Activated naive CD4-positive, alpha-beta T cell treated with anti-CD3 and anti-CD28 coated beads, Interleukin-2, amount 10 ng/mL, durations not matched to agents 7 days and 5 days (primary cell): ENCODE data around the gene UBE2E1.

Experiments
- CTCF ChIA-PET: fragments of 350-600 bp; sonication (Branson Sonifier 250); formaldehyde crosslinking; loops from one replicate; lab custom pipeline; 2021; ENCODE audit warnings: antibody characterized with exemption; lab: Charles Lee
- DNase-seq: peaks from one replicate; pipeline ENCODE4 v3.0.0-alpha.2; 2020
- H3K27ac Mint-ChIP-seq: one replicate; pipeline ENCODE4 v1.8.0; 2021; ENCODE audit warnings: mild to moderate bottlenecking, moderate library complexity, mixed read lengths
- H3K27me3 Mint-ChIP-seq: one replicate; pipeline ENCODE4 v1.8.0; 2021; ENCODE audit warnings: mild to moderate bottlenecking, mixed read lengths
- H3K36me3 Mint-ChIP-seq: one replicate; pipeline ENCODE4 v1.8.0; 2021; ENCODE audit warnings: mixed read lengths
- H3K4me1 Mint-ChIP-seq: one replicate; pipeline ENCODE4 v1.8.0; 2021; ENCODE audit warnings: mixed read lengths
- H3K4me3 Mint-ChIP-seq: one replicate; pipeline ENCODE4 v1.8.0; 2021; ENCODE audit warnings: mild to moderate bottlenecking, moderate library complexity, mixed read lengths
- H3K9me3 Mint-ChIP-seq: one replicate; pipeline ENCODE4 v1.8.0; 2021; ENCODE audit warnings: mixed read lengths

Gene UBE2E1

DNA sequence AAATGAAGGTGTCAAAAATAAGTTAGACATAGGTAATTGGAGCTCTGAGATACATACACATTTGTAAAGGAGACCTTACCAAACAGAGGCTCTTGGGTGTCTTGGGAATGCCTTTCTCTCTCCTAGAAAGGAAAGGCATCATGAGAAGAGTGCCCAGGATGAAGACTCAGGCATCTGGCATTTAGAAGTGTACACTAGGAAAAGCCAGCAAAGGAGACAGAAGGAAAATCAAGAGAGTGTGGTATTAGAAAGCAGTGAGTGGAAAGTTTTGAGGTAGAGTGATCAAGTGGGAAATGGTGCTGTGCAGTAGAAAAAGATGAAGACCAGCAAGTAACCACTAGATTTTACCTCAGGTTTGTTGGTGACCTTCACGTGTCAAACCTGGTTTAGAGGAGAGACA, 16.1 kb downstream of the UBE2E1 start:
- Mint-ChIP-seq H3K27ac (no peak overlapping the region), H3K4me1 (peaks cover 12% of the 10 kb centered on the region), H3K27me3 (no peaks in the 10 kb centered on the region), H3K9me3 (no peaks in the 10 kb centered on the region), H3K36me3 (peaks cover 23% of the 10 kb centered on the region), H3K4me3 (no peak overlapping the region)
- CTCF ChIA-PET: no interaction called here
- DNase-seq: no peak

DNA sequence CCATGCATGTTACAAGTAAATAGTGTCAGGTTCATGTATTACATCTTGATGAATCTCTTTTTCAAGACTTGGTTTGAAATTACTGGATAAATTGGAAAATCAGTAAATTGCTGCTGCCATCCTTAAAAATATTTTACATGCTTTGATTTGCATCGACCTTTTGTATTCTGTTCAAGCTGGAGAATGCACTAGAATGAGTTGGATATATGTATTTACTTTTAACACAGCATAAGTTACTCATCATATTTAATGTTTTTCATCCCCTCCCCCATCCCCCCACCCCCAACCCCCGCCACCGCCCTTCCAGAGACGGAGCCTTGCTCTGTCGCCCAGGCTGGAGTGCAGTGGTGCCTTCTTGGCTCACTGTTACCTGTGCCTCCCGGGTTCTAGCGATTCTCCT, 16.8 kb downstream of the UBE2E1 start:
- Mint-ChIP-seq H3K4me3 (no peak overlapping the region), H3K9me3 (no peaks in the 10 kb centered on the region), H3K4me1 (peaks cover 12% of the 10 kb centered on the region), H3K27me3 (no peaks in the 10 kb centered on the region), H3K27ac (no peak overlapping the region), H3K36me3 (peaks cover 22% of the 10 kb centered on the region)
- DNase-seq: no peak
- CTCF ChIA-PET: no interaction called here

DNA sequence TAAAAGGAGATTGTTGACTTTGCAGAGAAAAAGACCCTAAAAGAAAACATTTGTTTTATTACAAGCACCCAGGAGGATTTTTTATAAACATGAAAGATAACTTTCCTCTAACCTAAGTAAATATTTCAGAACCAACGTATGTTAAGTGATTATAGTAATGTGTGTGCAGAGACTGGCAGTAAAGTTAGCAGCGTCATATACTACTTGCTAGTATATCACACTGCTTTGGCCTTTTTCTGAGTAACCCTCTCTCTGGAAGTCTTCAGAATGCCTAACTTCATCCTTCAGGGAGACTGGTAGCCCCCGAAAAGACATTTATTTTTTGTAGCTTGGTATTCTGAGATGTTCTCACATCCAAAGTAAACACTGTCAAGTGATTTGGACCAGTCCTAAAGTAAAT, 17.9 kb downstream of the UBE2E1 start:
- Mint-ChIP-seq H3K27ac (no peak overlapping the region), H3K4me1 (peaks cover 10% of the 10 kb centered on the region)

DNA sequence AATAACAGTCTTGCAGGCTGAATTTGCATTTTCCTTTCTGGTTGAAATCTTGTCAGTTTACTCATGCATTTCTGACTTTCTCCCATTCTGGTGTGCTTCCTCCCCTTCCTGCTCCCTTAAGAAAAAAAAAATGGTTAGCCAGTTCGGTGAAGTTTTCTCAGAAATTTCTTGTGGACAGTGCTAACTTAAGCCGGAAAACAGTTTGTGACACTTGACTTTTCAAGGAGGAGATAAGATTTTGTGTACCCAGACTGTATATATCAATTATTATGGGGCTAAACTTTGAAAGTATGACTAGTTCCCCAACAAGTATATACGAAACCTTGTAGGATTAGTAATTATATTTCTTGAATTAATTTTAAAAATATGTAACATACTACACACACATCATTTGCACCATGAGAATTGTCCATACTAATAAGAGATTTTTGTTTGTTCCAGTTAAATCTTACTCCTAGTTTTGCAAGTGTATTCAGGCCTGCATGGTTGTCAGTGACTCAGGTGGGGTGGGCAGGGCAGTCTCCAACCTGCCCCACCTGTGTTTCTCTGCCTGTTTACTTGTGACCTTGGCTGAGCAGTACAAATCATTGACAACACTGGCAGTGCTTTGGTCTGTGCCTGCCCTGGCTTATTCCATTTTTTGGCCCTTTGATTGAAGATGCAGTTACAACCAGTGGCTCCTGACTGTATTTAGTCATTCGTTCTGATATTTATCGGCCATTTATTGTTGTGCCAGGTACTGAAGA, 19.1 kb downstream of the UBE2E1 start:
- Mint-ChIP-seq H3K4me3 (no peak overlapping the region), H3K4me1 (peaks cover 16% of the 10 kb centered on the region), H3K27me3 (no peaks in the 10 kb centered on the region), H3K36me3 (peaks cover 11% of the 10 kb centered on the region), H3K9me3 (no peaks in the 10 kb centered on the region), H3K27ac (no peak overlapping the region)
- CTCF ChIA-PET: no interaction called here
- DNase-seq: no peak

More for the DNA sequence above, 17.9 kb downstream of the UBE2E1 start:
- no peak for DNase-seq
- Mint-ChIP-seq H3K27me3 (no peaks in the 10 kb centered on the region), H3K9me3 (no peaks in the 10 kb centered on the region), H3K4me3 (no peak overlapping the region), H3K36me3 (peaks cover 15% of the 10 kb centered on the region)
- CTCF ChIA-PET: no interaction called here

DNA sequence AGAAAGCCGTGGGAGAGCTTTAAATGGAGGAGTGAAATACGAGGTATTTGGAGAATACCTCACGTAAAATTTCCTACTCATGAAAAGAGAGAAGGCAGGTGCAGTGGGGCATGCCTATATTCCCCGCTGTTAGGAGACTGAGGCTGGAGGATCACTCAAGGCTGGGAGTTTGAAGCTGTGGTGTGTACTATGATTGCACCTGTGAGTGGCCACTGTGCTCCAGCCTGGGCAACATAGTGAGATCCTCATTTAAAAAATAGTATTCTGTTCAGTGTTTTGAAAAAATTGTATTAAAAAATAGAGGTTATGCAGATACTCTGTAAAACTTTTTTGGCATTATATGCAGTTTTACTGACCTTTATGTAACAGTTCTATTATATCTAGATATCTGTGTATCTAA, 20.0 kb downstream of the UBE2E1 start:
- H3K36me3 Mint-ChIP-seq: peaks cover 11% of the 10 kb centered on the region

DNA sequence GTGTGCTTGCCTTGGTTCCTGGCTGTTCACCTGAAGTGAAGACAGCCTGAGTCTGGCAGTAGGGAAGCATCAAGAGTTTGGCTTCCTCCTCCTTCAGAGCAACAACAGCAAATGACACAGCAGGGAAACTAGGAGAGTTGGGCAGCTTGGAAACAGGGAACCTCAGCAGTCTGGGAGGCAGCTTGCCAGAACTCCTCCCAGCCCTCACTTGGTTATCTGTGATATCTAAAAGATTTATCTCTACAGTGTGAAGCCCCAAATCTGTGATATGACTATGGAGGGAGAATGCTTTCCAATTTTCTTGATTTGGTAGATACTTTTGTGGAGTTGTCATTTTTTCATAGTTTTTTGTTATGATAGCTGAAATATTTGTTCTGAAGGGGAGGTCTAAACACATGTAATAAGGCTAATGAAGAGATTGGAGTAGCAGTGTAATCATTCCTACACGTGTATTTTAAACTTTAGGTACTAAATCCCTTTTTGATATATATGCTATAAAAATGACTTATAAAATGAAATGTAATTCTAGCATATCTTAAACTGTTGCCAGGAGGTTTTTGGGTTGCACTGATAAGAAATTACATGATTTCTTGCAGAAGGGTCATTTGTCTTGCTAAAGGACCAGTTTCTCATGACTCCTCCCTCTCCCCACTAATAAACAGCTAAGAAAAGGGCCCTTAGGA, 20.8 kb downstream of the UBE2E1 start:
- Mint-ChIP-seq H3K4me1 (peaks cover 27% of the 10 kb centered on the region), H3K27ac (no peak overlapping the region), H3K27me3 (no peaks in the 10 kb centered on the region), H3K9me3 (no peaks in the 10 kb centered on the region), H3K36me3 (peaks cover 11% of the 10 kb centered on the region), H3K4me3 (no peak overlapping the region)
- CTCF ChIA-PET: interaction anchor here (0.5 to 1.8 kb wide), 3 partner anchors 8 to 135 kb away, joined by 3 read pairs; no protein-coding TSS in a partner anchor
- no peak for DNase-seq

More for the DNA sequence above, 20.0 kb downstream of the UBE2E1 start:
- CTCF ChIA-PET: interaction anchor here (0.9 kb wide), 1 partner anchor 19 kb away, joined by 3 read pairs; no protein-coding TSS in a partner anchor
- Mint-ChIP-seq H3K27me3 (no peaks in the 10 kb centered on the region), H3K9me3 (no peaks in the 10 kb centered on the region), H3K27ac (no peak overlapping the region), H3K4me1 (peaks cover 25% of the 10 kb centered on the region), H3K4me3 (no peak overlapping the region)
- no peak for DNase-seq

DNA sequence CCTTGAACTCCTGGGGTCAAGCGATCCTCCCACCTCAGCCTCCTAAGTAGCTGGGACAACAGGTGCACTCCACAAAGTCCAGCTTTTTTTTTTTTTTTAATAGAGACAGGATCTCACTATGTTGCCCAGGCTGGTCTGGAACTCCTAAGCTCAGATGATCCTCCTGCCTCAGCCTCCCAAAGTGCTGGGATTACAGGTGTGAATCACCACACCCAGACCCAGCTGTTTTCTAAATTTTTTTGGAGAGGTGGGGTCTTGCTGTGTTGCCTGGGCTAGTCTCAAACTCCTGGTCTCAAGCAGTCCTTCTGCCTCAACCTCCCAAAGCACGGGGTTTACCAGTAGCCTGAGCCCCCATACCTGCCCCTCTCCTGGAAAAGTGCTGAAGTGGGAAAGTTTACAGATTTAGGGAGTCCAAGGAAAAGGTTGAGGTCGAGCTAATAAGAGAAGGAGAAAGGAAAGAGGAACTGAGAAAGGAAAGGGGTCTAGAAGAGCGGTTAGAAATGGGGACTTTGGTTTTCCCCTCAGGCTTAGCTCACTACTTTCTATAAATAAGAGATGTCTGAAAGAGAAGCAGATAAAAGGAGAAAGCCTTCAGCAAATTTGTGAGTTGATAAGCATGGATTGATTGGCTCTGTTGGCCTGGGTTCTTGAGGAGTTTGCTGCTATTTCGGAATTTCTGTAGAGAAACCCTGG, 23.6 kb downstream of the UBE2E1 start:
- H3K4me3 Mint-ChIP-seq: no peak overlapping the region
- CTCF ChIA-PET: no interaction called here
- H3K27ac Mint-ChIP-seq: no peak overlapping the region
- no peak for DNase-seq
- no peaks in the 10 kb centered on the region for H3K27me3 Mint-ChIP-seq
- H3K36me3 Mint-ChIP-seq: peaks cover 10% of the 10 kb centered on the region
- no peaks in the 10 kb centered on the region for H3K9me3 Mint-ChIP-seq
- peaks cover 27% of the 10 kb centered on the region for H3K4me1 Mint-ChIP-seq

DNA sequence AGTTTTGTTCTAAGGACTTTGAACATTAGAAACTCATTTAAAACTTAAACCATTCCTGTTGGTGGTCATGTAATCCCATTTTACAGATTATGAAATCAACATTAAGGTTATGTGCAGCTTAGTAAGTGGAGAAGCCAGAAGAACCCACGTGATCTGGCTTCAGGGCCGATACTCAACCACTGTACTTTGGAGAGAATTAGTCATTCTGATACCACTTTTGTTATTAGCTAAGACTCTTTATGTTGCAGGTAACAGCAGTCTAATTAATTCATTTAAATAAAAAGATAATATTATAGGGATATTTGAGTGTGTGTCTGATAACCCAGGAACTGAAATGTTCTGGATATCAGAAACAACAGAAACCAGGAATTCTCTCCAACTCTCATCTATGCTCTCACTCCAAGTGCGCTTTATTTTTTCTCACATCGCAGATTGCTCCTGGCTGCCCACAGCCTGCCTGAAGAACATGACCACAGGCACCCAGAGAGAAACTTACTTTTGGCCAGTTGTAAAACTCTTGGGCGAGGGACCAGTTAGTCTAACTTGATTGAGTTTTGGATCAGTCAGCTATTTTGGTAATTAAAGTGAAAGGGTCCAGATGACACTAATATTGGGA, 25.2 kb downstream of the UBE2E1 start:
- Mint-ChIP-seq H3K9me3 (no peaks in the 10 kb centered on the region), H3K27me3 (no peaks in the 10 kb centered on the region), H3K4me3 (no peak overlapping the region), H3K27ac (no peak overlapping the region), H3K4me1 (peaks cover 23% of the 10 kb centered on the region), H3K36me3 (peaks cover 3% of the 10 kb centered on the region)
- no peak for DNase-seq
- CTCF ChIA-PET: no interaction called here

DNA sequence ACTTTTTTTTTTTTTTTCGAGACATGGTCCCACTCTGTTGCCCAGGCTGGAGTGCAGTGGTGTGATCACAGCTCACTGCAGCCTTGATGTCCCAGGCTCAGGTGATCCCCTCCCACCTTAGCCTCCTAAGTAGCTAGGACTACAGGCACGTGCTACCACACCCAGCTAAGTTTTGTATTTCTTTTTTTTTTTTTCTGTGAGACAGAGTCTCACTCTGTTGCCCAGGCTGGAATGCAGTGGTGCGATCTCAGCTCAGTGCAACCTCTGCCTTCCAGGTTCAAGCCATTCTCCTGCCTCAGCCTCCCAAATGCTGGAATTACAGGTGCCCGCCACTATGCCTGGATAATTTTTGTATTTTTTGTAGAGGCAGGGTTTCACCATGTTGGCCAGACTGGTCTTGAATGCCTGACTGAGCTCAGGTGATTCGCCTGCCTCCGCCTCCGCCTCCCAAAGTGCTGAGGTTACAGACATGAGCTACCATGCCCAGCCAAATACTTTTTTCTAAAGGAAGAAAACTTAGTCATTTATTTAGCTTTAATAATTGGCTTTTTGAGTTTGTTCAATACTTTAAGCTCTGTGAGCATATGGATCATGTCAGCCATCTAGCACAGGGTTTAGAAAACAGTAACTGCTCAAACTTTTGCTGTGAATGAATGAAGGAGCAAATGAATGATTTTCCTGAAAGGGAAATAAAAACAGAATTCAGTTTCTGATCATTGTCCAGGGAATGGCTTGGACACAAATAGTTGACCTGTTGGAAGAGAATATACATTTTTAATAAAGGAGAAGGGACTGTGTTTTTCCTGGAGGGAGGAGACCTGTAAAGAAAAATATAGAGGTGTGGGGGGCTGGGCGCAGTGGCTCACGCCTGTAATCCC, 26.0 kb downstream of the UBE2E1 start:
- H3K4me1 Mint-ChIP-seq: peaks cover 24% of the 10 kb centered on the region
- no peaks in the 10 kb centered on the region for H3K9me3 Mint-ChIP-seq
- CTCF ChIA-PET: interaction anchor here (0.6 kb wide), 1 partner anchor 433 kb away, joined by 3 read pairs; no protein-coding TSS in a partner anchor

DNA sequence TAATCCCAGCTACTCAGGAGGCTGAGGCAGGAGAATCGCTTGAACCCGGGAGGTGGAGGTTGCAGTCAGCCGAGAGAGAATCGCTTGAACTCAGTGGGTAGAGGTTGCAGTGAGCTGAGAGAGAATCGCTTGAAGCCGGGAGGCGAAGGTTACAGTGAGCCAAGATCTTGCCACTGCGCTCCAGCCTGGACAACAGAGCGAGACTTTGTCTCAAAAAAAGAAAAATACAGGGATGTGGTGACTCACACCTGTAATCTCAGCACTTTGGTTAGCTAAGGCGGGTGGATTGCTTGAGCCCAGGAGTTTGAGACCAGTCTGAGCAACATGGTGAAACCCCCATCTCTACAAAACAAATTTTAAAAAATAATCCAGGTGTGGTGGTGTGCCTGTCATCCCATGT, 26.8 kb downstream of the UBE2E1 start:
- H3K27me3 Mint-ChIP-seq: no peaks in the 10 kb centered on the region
- H3K27ac Mint-ChIP-seq: no peak overlapping the region
- no peak overlapping the region for H3K4me3 Mint-ChIP-seq
- peaks cover 26% of the 10 kb centered on the region for H3K4me1 Mint-ChIP-seq
- no peak for DNase-seq
- H3K36me3 Mint-ChIP-seq: peaks cover 3% of the 10 kb centered on the region
- H3K9me3 Mint-ChIP-seq: no peaks in the 10 kb centered on the region
- CTCF ChIA-PET: no interaction called here

More for the DNA sequence above, 26.0 kb downstream of the UBE2E1 start:
- Mint-ChIP-seq H3K27ac (no peak overlapping the region), H3K27me3 (no peaks in the 10 kb centered on the region), H3K4me3 (no peak overlapping the region), H3K36me3 (peaks cover 3% of the 10 kb centered on the region)
- DNase-seq: no peak

DNA sequence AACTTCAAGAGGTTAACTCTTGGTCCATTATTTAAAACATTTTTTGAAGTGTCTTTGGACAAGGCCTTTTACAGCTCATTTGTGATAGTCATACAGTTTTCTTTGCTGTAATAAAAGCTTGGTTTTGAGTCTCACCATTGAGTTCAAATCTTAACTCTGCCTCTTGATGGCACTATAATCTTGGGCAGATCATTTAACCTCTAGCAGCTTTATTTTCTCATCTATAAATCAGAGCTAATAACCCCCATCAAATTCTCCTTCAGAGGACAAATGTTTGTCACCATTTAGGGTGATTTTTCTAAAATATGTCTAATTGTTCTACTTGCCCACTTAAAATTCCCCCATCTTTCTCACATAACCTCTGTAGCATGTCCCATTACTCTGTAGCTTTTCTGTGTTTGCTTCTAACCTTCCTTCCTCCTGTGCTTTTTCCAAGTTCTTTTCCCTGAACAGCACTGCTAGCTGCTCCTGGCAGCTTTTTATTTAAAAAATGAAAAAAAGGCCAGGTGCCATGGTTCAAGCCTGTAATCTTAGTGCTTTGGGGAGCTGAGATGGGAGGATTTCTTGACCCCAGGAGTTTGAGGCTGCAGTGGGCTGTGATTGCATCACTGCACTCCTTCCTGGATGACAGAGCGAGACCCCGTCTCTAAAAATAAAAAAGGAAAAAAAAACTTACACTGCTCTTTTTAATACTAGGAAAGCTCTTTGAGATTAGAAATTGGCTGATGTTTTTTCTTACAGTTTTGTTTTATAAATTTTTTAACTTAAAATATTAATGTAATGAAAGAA, 28.5 kb downstream of the UBE2E1 start:
- Mint-ChIP-seq H3K27ac (no peak overlapping the region), H3K36me3 (peaks cover 3% of the 10 kb centered on the region), H3K9me3 (no peaks in the 10 kb centered on the region), H3K27me3 (no peaks in the 10 kb centered on the region), H3K4me1 (peaks cover 24% of the 10 kb centered on the region), H3K4me3 (no peak overlapping the region)
- CTCF ChIA-PET: interaction anchor here (0.6 to 1.4 kb wide), 4 partner anchors 54 to 429 kb away, joined by 3 to 5 read pairs (median 4); no protein-coding TSS in a partner anchor
- DNase-seq: no peak

DNA sequence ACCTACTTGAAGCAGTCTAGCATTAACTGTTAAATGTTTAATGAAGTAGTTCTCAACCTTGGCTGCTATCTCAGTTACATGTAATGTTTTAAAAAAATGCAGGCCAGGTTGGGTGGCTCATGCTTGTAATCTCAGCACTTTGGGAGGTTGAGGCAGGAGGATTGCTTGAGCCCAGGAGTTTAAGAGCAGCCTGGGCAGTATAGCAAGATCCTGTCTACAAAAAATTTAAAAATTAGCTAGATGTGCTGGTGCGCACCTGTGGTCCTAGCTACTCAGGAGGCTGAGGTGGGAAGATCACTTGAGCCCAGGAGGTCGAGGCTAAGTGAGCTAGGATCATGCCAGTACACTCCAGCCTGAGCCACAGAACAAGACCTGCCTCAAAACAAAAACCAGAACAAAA, 29.3 kb downstream of the UBE2E1 start:
- H3K27ac Mint-ChIP-seq: no peak overlapping the region
- H3K27me3 Mint-ChIP-seq: no peaks in the 10 kb centered on the region
- CTCF ChIA-PET: interaction anchor here (0.6 to 1.4 kb wide), 3 partner anchors 53 to 429 kb away, joined by 3 to 5 read pairs (median 3); no protein-coding TSS in a partner anchor
- DNase-seq: no peak
- peaks cover 3% of the 10 kb centered on the region for H3K36me3 Mint-ChIP-seq
- no peaks in the 10 kb centered on the region for H3K9me3 Mint-ChIP-seq
- H3K4me1 Mint-ChIP-seq: peaks cover 17% of the 10 kb centered on the region
- no peak overlapping the region for H3K4me3 Mint-ChIP-seq

DNA sequence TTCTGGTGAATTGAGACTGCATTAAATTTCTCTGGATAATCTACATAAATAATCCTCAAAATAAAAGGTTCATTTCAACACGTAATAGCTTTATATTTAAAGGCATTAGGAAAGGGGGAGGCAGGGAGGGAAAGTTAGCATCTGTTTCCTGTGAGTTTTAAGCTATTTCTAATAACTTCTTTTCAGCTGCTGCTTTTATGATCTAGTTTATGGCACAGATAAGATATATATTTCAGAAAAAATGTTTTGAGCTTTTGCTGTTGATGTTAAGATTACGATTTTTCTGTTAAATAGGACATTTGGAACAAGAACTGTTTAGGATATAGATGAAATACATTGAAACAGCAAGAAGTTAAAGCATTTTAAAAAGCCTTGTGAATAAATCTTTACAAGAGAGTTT, 30.0 kb downstream of the UBE2E1 start:
- Mint-ChIP-seq H3K27me3 (no peaks in the 10 kb centered on the region), H3K27ac (no peak overlapping the region), H3K36me3 (peaks cover 3% of the 10 kb centered on the region), H3K9me3 (no peaks in the 10 kb centered on the region), H3K4me3 (no peak overlapping the region), H3K4me1 (peaks cover 10% of the 10 kb centered on the region)
- CTCF ChIA-PET: no interaction called here
- DNase-seq: no peak
